NCI-H226 (cell line): ENCODE data around the gene PTPRN2.

ENCODE experiments used
- DNase-seq: peaks from one replicate; pipeline ENCODE4 v3.0.0-alpha.2; 2015

Gene PTPRN2

GRCh38 chr7:157555944-157556641 is 1031.5 kb downstream of the PTPRN2 start:
- no peak for DNase-seq

- no peak for DNase-seq
Observed at GRCh38 chr7:157555313-157555712, 1032.3 kb downstream of the PTPRN2 start.

GRCh38 chr7:157554393-157555238 is 1033.0 kb downstream of the PTPRN2 start:
- no peak for DNase-seq

GRCh38 chr7:157553256-157553655 is 1034.4 kb downstream of the PTPRN2 start:
- DNase-seq, result no peak

GRCh38 chr7:157552295-157552993 is 1035.2 kb downstream of the PTPRN2 start:
- DNase-seq, result no peak

GRCh38 chr7:157551325-157552070 is 1036.1 kb downstream of the PTPRN2 start:
- no peak for DNase-seq

GRCh38 chr7:157550300-157551275 is 1037.0 kb downstream of the PTPRN2 start:
- no peak for DNase-seq

GRCh38 chr7:157549612-157550299 is 1037.9 kb downstream of the PTPRN2 start:
- no peak for DNase-seq

GRCh38 chr7:157548691-157549303 is 1038.8 kb downstream of the PTPRN2 start:
- no peak for DNase-seq

GRCh38 chr7:157547611-157548010 is 1040.0 kb downstream of the PTPRN2 start:
- DNase-seq, result no peak

GRCh38 chr7:157547102-157547501 is 1040.5 kb downstream of the PTPRN2 start:
- no peak for DNase-seq

- DNase-seq, result no peak
Observed at GRCh38 chr7:157545681-157546060, 1042.0 kb downstream of the PTPRN2 start.

GRCh38 chr7:157544980-157545680 is 1042.5 kb downstream of the PTPRN2 start:
- no peak for DNase-seq

GRCh38 chr7:157544226-157544625 is 1043.4 kb downstream of the PTPRN2 start:
- no peak for DNase-seq

GRCh38 chr7:157543791-157544190 is 1043.8 kb downstream of the PTPRN2 start:
- no peak for DNase-seq

GRCh38 chr7:157543276-157543675 is 1044.3 kb downstream of the PTPRN2 start:
- DNase-seq, result no peak

- no peak for DNase-seq
Observed at GRCh38 chr7:157542068-157543021, 1045.3 kb downstream of the PTPRN2 start.

GRCh38 chr7:157541295-157542067 is 1046.1 kb downstream of the PTPRN2 start:
- DNase-seq, result no peak
